Measurements from ENCODE around the gene USP3. TPM values are rescaled to one million over a fixed set of nuclear protein-coding genes. Genes with fewer than 3 reads are reported as not detected.
A peak's percentile ranks its signal among the peaks of the same experiment; 100 is the strongest.

Gene USP3
- total and polyA plus RNA-seq, 2 of the 13 experiments (the other 11 are each of a cell fraction or from before 2014, with no cell fraction given), result 14.3 to 61.2 TPM

- TF ChIP-seq ZFX (CRISPR knock-in tag; IDR thresholded peaks at IDR 0.05; ENCODE audit: low read depth) (peak; percentile 70), FOSL2 (CRISPR knock-in tag; IDR thresholded peaks at IDR 0.05) (peak; percentile 60), TCF12 (IDR thresholded peaks at IDR 0.05) (no peak), TCF12 (CRISPR knock-in tag; IDR thresholded peaks at IDR 0.05) (peak; percentile 58; the same call in 1 of the 2 replicates), SOX13 (IDR thresholded peaks at IDR 0.05) (no peak), SOX13 (CRISPR knock-in tag; conservative IDR thresholded peaks at IDR 0.05 in 1 of 2, IDR thresholded peaks at IDR 0.05 in 1 of 2) (peak in 1 of 2 experiments; percentile 69; a peak in 2 of 4 replicates), HDAC1 (CRISPR knock-in tag; IDR thresholded peaks at IDR 0.05) (peak; percentile 75), SALL1 (CRISPR knock-in tag; IDR thresholded peaks at IDR 0.05) (peak; percentile 76), RFXAP (CRISPR knock-in tag; IDR thresholded peaks at IDR 0.05; ENCODE audit: borderline replicate concordance) (0 out of 2 replicates have a peak, but pooled peaks have one; percentile 11), TCF7 (IDR thresholded peaks at IDR 0.05; ENCODE audit: low read depth) (peak; percentile 47; the same call in 1 of the 2 replicates), SOX6 (IDR thresholded peaks at IDR 0.05) (no peak), SOX6 (CRISPR knock-in tag; IDR thresholded peaks at IDR 0.05) (peak; percentile 69), HES4 (CRISPR knock-in tag; IDR thresholded peaks at IDR 0.05; ENCODE audit: borderline replicate concordance) (no peak), FOXP4 (CRISPR knock-in tag; IDR thresholded peaks at IDR 0.05) (0 out of 2 replicates have a peak, but pooled peaks have one; percentile 18), KDM5B (CRISPR knock-in tag; IDR thresholded peaks at IDR 0.05; ENCODE audit: borderline replicate concordance) (0 out of 2 replicates have a peak, but pooled peaks have one; percentile 23), ZNF574 (CRISPR knock-in tag; IDR thresholded peaks at IDR 0.05) (peak; percentile 49; the same call in 1 of the 2 replicates), GATAD2A (CRISPR knock-in tag; IDR thresholded peaks at IDR 0.05) (peak; percentile 85), MEIS2 (CRISPR knock-in tag; IDR thresholded peaks at IDR 0.05) (peak; percentile 16; the same call in 1 of the 2 replicates), NR2F6 (IDR thresholded peaks at IDR 0.05) (peak; percentile 63), NR2F6 (CRISPR knock-in tag; IDR thresholded peaks at IDR 0.05) (peak; percentile 45; the same call in 1 of the 2 replicates)
- TF ChIP-seq, protein P1, sequence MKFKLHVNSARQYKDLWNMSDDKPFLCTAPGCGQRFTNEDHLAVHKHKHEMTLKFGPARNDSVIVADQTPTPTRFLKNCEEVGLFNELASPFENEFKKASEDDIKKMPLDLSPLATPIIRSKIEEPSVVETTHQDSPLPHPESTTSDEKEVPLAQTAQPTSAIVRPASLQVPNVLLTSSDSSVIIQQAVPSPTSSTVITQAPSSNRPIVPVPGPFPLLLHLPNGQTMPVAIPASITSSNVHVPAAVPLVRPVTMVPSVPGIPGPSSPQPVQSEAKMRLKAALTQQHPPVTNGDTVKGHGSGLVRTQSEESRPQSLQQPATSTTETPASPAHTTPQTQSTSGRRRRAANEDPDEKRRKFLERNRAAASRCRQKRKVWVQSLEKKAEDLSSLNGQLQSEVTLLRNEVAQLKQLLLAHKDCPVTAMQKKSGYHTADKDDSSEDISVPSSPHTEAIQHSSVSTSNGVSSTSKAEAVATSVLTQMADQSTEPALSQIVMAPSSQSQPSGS (CRISPR knock-in tag; IDR thresholded peaks at IDR 0.05), result peak; percentile 40; the same call in 1 of the 2 replicates
- TF ChIP-seq, protein P2, sequence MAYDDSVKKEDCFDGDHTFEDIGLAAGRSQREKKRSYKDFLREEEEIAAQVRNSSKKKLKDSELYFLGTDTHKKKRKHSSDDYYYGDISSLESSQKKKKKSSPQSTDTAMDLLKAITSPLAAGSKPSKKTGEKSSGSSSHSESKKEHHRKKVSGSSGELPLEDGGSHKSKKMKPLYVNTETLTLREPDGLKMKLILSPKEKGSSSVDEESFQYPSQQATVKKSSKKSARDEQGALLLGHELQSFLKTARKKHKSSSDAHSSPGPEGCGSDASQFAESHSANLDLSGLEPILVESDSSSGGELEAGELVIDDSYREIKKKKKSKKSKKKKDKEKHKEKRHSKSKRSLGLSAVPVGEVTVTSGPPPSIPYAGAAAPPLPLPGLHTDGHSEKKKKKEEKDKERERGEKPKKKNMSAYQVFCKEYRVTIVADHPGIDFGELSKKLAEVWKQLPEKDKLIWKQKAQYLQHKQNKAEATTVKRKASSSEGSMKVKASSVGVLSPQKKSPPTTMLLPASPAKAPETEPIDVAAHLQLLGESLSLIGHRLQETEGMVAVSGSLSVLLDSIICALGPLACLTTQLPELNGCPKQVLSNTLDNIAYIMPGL (CRISPR knock-in tag; IDR thresholded peaks at IDR 0.05; ENCODE audit: borderline replicate concordance in 1 of 2, low read depth in 1 of 2), result 0 out of 4 replicates have a peak, but pooled peaks of 1 of the 2 experiments have one; percentile 25
Measured at GRCh38 chr15:63480441-63480821, 24.0 kb upstream of the USP3 start (continued).

All from HepG2 (cell line).